HepG2 (cell line): ENCODE data around the gene GLOD5.

Experiments
- BRD4 ChIP-seq: sonication (generic); formaldehyde crosslinking; IDR thresholded peaks from 2 replicates; pipeline ENCODE4 v1.4.0; 2020; ENCODE audit warnings: missing genetic modification reagents
- FOXP1 ChIP-seq, 2 experiments: fragments of 450-650 bp in 1 of 2; IDR thresholded peaks; 2 replicates each; pipeline ENCODE4 v1.6.1; 2017 to 2018; ENCODE audit warnings: antibody characterized with exemption in 1 of 2
- JARID2 ChIP-seq: sonication (generic); formaldehyde crosslinking; IDR thresholded peaks from 2 replicates; pipeline ENCODE4 v1.8.1; 2023; ENCODE audit warnings: missing genetic modification reagents, inconsistent platforms; ENCODE audit not compliant: insufficient replicate concordance
- MAFF ChIP-seq: IDR thresholded peaks from 2 replicates; pipeline ENCODE4 v1.6.1; 2011; ENCODE audit warnings: low read depth, low read length, improper control_type of control experiment
- POLR2A ChIP-seq, 2 experiments: IDR thresholded peaks; 2 replicates each; pipeline ENCODE4 v1.6.1; 2011; ENCODE audit warnings: low read depth in 2 of 2, low read length in 2 of 2, mild to moderate bottlenecking in 1 of 2, moderate library complexity in 1 of 2; ENCODE audit not compliant: insufficient read depth in 1 of 2
- POLR2AphosphoS5 ChIP-seq: IDR thresholded peaks from 2 replicates; pipeline ENCODE4 v1.6.1; 2012; ENCODE audit warnings: low read depth, low read length
- RFX5 ChIP-seq: IDR thresholded peaks from 2 replicates; pipeline ENCODE4 v1.6.1; 2011; ENCODE audit warnings: low read depth, low read length, improper control_type of control experiment
- TP53 ChIP-seq: sonication (generic); formaldehyde crosslinking; conservative IDR thresholded peaks from 2 replicates; pipeline ENCODE4 v1.4.0; 2020; ENCODE audit warnings: missing genetic modification reagents
- TF ChIP-seq, protein P1 (sequence below), 2 experiments: IDR thresholded peaks; 2 replicates each; pipeline ENCODE4 v1.6.1; 2011 to 2012; ENCODE audit warnings: low read length in 2 of 2, borderline replicate concordance in 1 of 2, low read depth in 1 of 2, mild to moderate bottlenecking in 1 of 2, moderate library complexity in 1 of 2
- TF ChIP-seq, protein P2 (sequence below): sonication (generic); formaldehyde crosslinking; IDR thresholded peaks from 2 replicates; pipeline ENCODE4 v1.8.1; 2023; ENCODE audit warnings: mild to moderate bottlenecking, missing genetic modification reagents, borderline replicate concordance
- TF ChIP-seq, protein P3 (sequence below): sonication (generic); formaldehyde crosslinking; IDR thresholded peaks from 2 replicates; pipeline ENCODE4 v1.4.0; 2020; ENCODE audit warnings: missing genetic modification reagents, borderline replicate concordance

DNA sequence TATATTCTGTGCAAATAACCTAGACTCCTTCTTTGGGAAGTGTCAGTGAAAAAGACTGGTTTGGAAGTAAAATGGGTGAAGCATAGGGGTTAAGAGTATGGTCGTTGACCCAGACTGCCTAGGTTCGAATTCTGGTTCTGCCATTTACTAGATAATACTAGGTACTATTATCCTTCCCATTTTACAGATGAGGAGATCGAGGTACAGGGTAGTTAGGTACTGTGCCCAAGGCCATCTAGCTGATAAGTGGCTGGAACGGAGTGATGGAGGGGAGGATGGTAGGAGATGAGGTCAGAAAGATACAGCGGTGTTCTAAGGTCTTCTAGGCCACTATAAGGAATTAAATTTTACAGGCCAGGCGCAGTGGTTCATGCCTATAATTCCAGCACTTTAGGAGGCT, 11.1 kb downstream of the GLOD5 start:
- TF ChIP-seq JARID2 (CRISPR knock-in tag) (no peak), MAFF (no peak), POLR2AphosphoS5 (no peak), FOXP1 (IDR thresholded peaks at IDR 0.05) (no peak), FOXP1 (CRISPR knock-in tag; IDR thresholded peaks at IDR 0.05) (no peak), TP53 (CRISPR knock-in tag) (no peak), POLR2A (IDR thresholded peaks at IDR 0.05; ENCODE audit: insufficient read depth in 1 of 2, low read depth in 2 of 2, low read length in 2 of 2) (no peak), BRD4 (CRISPR knock-in tag) (no peak), RFX5 (no peak)
- TF ChIP-seq, protein P1, sequence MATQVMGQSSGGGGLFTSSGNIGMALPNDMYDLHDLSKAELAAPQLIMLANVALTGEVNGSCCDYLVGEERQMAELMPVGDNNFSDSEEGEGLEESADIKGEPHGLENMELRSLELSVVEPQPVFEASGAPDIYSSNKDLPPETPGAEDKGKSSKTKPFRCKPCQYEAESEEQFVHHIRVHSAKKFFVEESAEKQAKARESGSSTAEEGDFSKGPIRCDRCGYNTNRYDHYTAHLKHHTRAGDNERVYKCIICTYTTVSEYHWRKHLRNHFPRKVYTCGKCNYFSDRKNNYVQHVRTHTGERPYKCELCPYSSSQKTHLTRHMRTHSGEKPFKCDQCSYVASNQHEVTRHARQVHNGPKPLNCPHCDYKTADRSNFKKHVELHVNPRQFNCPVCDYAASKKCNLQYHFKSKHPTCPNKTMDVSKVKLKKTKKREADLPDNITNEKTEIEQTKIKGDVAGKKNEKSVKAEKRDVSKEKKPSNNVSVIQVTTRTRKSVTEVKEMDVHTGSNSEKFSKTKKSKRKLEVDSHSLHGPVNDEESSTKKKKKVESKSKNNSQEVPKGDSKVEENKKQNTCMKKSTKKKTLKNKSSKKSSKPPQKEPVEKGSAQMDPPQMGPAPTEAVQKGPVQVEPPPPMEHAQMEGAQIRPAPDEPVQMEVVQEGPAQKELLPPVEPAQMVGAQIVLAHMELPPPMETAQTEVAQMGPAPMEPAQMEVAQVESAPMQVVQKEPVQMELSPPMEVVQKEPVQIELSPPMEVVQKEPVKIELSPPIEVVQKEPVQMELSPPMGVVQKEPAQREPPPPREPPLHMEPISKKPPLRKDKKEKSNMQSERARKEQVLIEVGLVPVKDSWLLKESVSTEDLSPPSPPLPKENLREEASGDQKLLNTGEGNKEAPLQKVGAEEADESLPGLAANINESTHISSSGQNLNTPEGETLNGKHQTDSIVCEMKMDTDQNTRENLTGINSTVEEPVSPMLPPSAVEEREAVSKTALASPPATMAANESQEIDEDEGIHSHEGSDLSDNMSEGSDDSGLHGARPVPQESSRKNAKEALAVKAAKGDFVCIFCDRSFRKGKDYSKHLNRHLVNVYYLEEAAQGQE (IDR thresholded peaks at IDR 0.05; ENCODE audit: borderline replicate concordance in 1 of 2, low read depth in 1 of 2, low read length in 2 of 2), result no peak
- TF ChIP-seq, protein P2, sequence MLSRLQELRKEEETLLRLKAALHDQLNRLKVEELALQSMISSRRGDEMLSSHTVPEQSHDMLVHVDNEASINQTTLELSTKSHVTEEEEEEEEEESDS (CRISPR knock-in tag), result no peak
- TF ChIP-seq, protein P3, sequence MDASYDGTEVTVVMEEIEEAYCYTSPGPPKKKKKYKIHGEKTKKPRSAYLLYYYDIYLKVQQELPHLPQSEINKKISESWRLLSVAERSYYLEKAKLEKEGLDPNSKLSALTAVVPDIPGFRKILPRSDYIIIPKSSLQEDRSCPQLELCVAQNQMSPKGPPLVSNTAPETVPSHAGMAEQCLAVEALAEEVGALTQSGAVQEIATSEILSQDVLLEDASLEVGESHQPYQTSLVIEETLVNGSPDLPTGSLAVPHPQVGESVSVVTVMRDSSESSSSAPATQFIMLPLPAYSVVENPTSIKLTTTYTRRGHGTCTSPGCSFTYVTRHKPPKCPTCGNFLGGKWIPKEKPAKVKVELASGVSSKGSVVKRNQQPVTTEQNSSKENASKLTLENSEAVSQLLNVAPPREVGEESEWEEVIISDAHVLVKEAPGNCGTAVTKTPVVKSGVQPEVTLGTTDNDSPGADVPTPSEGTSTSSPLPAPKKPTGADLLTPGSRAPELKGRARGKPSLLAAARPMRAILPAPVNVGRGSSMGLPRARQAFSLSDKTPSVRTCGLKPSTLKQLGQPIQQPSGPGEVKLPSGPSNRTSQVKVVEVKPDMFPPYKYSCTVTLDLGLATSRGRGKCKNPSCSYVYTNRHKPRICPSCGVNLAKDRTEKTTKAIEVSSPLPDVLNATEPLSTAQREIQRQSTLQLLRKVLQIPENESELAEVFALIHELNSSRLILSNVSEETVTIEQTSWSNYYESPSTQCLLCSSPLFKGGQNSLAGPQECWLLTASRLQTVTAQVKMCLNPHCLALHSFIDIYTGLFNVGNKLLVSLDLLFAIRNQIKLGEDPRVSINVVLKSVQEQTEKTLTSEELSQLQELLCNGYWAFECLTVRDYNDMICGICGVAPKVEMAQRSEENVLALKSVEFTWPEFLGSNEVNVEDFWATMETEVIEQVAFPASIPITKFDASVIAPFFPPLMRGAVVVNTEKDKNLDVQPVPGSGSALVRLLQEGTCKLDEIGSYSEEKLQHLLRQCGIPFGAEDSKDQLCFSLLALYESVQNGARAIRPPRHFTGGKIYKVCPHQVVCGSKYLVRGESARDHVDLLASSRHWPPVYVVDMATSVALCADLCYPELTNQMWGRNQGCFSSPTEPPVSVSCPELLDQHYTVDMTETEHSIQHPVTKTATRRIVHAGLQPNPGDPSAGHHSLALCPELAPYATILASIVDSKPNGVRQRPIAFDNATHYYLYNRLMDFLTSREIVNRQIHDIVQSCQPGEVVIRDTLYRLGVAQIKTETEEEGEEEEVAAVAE (CRISPR knock-in tag), result no peak
